G401.6 (cell line): ENCODE results near the gene BAHCC1.

Source experiments
- FAIRE-seq: peaks from 2 replicates; lab custom pipeline; 2012; peaks lifted over from hg19 to GRCh38; lab: Jason Lieb, UNC

The BAHCC1 gene

GRCh38 chr17:81428121-81428515, 32.9 kb downstream of the BAHCC1 start:
- FAIRE-seq, result no peak

GRCh38 chr17:81428516-81428915, 33.3 kb downstream of the BAHCC1 start:
- FAIRE-seq, result no peak

- no peak for FAIRE-seq
These were observed 33.9 kb downstream of the BAHCC1 start for GRCh38 chr17:81428948-81429774.

GRCh38 chr17:81429821-81430551, 34.7 kb downstream of the BAHCC1 start:
- no peak for FAIRE-seq

DNA sequence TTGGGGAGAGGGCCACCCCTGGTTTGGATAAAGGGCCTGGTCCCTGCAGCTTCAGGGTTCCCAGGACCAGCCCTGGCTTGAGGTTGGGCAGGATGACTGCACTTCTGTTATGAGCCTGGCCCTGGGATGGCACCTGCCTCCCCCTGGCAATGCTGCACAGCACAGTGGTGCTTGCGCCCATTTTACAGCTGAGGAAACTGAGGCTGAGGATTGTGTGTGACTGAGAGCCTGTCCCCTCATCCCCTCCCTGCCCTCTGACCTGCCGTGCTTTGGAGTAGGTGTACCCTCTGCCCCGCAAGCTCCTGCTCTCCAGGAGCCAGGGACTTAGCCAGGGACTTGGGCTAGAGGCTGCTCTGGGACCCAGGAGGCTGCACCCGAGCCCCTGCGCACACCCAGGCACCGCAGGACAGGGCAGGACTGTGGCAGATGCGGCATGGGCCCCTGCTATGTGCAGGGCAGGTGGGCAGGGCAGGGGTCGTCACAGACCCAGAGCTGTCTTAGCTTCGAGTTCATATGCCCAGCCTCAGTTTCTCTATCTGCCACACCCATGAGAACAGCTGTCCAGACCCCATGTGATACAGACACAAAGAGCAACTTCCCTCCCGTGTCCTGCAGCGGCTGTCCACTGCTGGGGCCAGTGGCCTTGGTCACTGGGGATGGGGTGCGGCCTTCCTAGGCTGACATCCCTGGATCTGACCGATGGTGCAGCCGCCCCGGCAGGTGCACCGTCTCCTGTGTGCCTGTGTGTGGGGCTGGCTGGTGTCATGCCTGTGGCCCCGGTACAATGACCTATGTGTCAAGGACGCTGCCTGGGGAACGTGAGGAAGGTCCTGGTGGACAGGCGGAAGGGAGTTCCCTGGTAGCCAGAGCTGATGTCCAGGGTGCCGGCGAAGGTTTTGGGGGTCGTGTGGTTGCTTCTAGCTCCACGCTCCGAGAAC, 36.6 kb downstream of the BAHCC1 start:
- no peak for FAIRE-seq

DNA sequence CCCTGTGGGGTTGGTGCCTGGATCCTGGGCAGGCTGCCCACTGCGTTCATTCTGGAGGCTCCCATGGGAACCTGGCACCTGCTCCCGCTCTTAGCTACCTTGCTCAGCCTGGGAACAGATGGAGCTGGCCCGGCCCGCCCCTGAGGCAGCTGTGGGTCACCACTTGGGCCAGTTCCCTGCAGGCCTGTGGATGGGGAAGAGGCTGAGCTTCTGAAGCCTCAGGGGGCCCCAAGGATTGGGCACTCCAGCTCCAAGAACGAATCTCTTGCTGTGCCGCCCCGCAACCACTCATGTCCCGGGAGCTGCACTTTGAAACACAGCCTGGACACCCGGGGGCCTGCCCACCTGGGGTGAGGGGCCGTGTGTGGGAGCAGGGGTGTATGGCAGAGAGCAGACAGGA, 37.7 kb downstream of the BAHCC1 start:
- FAIRE-seq, result no peak

GRCh38 chr17:81433656-81434055, 38.4 kb downstream of the BAHCC1 start:
- no peak for FAIRE-seq

DNA sequence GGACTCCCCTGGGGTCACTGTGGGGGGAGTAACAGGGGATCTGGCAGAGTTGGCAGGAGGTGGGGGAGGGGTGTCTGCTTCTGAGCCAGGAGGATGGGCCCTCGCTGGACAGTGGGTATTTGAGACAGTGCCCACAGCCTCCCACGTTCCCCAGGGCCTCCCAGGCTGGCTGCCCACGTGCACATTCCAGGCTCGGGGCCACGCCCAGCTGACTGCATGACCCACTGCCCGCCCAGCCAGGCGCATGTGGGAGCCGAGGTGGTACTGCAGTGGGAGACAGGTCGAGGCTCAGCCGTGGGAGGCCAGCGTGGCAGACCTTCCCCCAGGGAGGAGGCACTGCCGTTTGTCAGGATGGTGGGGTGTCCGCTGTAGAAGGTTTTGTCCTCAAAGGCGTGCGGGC, 38.8 kb downstream of the BAHCC1 start:
- no peak for FAIRE-seq

DNA sequence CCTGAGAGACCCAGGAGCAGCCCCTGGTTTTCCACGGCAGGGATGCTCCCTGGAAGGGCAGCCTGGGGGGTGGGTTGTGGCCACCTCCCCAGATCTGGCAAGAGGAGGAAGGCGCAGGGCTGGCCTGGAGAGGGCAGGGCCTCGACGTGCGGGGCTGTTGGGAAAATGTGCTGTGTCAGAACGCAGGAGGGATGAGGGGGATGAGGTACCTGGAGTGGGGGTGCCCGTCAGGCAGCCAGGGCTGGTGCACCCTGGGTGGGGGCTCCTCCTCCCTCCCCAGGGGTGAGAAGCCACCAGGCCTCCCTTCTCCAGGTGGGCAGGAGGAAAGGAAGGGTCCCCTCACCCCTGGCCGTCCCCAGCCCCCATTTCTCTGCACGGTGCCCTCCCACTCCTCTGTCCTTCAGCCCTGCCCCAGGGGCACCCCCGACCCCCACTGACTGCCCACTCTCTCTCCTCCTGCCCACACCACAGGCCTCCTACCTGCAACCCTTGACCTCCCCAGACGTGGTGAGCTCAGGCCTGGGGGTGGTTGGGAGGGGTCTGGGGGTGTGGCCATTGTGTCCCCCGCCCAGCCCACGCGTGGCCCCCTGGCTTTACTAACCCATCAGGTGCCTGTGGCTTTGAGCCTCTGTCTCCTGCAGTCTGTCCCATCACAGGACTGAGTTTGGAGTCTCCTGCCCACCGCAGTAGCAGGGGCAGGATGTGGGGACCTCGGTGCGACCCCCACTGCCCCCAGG, 39.6 kb downstream of the BAHCC1 start:
- FAIRE-seq, result no peak

DNA sequence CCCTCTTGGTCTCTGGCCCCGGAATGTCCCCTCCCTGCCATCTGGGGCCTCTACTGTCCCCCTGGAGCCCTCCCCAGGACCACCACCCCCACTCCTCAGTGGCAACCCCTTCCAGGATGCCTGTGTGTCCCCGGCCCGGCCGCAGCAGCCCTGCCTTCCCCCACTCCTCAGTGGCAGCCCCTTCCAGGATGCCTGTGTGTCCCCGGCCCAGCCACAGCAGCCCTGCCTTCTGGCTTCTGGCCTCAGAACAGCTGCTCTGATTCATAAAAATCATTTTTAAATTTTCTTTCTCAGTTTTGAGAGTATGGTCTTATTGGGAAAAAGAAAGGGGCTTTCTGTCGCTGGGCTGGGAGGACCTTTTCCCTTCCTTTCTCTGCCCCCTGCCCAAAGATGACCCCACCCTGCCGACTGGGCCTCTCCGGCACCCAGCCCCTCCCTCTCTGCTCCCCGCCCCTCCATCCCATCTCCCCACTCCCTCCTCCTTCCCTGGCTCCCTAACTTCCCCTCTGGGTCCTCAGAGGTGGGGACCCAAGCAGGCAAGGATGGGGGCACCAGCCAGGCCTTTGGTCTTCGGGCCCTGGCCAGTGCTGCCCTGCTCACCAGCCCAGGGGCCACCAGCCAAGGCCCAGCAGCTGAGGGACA, 40.5 kb downstream of the BAHCC1 start:
- no peak for FAIRE-seq

DNA sequence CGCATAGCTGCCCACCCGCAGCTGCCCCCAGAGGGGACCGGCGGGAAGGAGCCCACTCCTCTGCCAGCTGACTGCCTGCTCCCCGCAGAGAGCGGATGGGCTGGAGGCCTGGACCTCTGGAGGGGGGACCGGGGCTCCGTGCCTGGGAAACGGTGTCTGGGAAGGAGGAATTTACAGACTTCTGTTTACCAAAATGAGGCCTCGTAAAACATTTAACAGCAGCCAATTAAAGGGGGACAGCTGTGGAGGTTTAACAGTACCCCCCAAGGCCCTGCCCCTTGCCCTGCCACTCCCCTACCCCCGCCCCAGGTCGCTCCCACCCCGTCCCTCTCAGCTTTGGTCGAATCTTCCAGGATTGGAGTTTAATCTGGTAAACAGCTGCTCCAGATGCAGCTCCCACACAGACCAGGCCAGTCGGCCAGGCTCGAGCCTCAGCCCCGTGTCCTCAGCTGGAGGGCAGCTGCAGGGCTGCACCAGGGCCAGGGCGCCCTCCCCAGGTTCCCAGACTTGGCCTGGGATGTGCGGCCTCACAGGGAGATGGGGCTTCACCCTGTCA, 41.1 kb downstream of the BAHCC1 start:
- FAIRE-seq, result no peak

DNA sequence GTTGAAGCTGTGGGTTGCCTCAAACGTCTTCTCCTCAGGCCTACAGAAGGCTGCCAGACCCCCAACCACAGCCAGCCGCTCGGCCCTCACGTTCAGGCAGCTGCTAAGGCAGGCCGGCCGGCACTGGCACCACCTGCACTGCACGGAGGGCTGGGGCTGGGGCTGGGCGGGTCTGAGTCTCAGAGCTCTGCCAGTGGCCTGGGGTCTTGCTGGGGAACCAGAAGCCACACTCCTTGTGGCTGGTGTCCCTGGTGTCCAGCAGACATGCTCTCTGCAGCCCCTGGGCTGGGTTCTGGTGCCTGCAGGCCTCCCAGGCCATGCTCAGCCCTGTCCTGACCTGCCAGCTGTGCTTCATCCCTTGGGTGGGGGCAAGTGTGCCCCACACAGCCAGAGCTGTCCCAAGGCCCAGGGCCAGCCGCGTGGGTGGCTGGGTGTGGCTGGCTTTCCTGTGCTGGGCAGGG, 42.0 kb downstream of the BAHCC1 start:
- no peak for FAIRE-seq

- FAIRE-seq, result no peak
These were observed 42.9 kb downstream of the BAHCC1 start for GRCh38 chr17:81438007-81438659.

- FAIRE-seq, result no peak
These were observed 43.4 kb downstream of the BAHCC1 start for GRCh38 chr17:81438688-81439087.

DNA sequence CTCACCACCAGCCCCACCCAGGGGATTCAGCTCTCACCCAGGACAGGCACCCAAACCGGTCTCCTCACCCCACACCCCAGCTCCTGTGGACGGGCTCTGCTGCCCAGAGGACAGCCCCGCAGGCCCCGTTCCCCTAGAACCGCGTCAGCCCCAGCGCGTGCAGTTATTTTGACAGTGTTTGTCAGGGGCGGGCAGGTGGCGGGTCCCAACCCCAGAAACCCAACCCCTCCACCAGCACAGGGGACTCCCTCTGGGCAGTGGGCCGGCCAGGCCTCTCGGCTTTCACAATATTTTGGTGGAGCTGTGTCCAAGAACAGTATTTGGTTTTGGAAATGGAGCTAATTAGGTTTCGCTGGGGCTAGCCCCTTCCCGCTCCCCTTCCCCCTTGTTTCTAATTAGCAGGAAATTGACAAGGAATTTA, 44.8 kb downstream of the BAHCC1 start:
- no peak for FAIRE-seq

DNA sequence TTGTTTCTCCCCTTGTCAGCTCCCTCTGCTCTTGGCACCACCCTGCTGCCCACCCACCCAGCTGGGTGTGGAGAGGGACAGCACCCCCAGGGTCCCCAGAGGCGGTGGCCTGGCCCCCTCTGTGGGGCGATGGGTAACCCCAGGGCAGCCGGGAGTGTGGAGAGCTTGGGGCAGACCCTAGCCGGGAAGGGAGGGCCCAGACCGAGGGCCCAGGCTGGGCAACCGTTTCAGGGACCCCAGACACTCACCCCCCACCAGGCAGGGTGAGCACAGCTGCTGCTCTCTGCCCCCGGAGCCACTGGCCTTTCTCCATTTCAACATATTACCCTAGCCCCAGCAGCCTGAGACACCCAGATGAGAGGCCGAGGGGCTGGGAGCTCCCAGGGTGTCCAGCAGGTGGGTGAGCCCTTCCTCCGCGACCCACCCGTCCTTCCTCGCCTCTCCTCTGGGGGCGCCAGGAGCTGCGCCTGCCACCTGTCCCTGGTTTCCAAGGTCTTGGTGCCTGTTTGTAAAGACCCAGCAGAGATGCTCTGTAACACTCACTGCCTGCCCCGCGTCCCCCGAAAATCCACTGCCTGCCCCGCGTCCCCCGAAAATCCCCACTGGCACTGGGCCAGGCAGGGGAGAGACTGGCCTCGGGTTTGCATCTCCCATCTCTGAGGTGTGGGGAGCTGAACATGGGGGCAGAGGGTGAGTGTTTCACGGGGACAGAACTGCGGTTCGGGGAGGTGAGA, 45.4 kb downstream of the BAHCC1 start:
- no peak for FAIRE-seq

DNA sequence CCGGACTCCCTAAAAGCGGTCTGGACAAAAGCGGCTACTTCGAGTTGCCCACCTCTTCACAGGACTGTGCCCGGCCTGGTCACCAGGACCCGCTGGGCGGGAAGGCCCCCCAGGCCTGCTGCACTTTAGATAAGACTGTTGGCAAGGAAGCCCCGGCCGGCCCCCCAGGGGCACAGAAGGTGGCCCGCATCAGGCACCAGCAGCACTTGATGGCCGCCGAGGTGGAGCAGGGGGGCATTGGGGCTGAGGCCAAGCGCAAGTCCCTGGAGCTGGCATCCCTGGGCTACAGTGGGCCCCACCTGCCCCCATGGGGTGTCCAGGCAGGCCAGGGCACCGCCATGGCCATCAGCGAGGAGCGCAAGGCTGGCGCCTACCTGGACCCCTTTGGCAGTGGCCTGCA, 47.5 kb downstream of the BAHCC1 start:
- FAIRE-seq, result no peak

DNA sequence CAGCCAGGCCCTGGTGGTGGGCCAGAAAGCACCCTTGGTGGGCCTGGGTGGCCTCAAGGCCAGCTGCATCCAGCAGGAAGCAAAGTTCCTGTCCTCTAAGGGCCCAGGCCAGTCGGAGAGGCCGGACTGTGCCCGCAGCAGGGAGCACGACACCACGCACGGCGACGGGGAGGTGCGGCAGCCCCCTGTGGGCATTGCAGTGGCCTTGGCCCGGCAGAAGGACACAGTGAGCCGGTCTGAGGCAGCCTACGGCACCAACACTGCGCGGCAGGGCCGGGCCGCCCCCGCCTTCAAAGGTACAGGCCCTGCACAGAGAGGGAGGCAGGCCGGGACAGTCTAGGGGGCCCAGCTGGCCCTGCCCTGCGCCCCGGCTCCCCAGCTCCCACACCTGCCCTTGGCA, 48.0 kb downstream of the BAHCC1 start:
- FAIRE-seq, result no peak

GRCh38 chr17:81444610-81445339, 49.5 kb downstream of the BAHCC1 start:
- no peak for FAIRE-seq
